Kidney (tissue), 14 donors: ENCODE data around the gene C1QA. TPM values are rescaled to one million over a fixed set of nuclear protein-coding genes. Genes with fewer than 3 reads are reported as not detected.

ENCODE experiments used
- DNase-seq, 5 donors: peaks; one replicate each; pipeline ENCODE4 v3.0.0-alpha.2; 2013 to 2020
- FAIRE-seq: peaks from 2 replicates; lab custom pipeline; 2012; peaks lifted over from hg19 to GRCh38; lab: Jason Lieb, UNC
- H3K27ac ChIP-seq, 2 donors: one replicate each; pipeline ENCODE4 v1.7.0; 2013; ENCODE audit warnings: low read depth in 2 of 2, low read length in 2 of 2, inconsistent platforms in 1 of 2
- H3K27me3 ChIP-seq: one replicate; pipeline ENCODE4 v1.7.1; 2013; ENCODE audit warnings: low read length, inconsistent platforms; ENCODE audit not compliant: control insufficient read depth, insufficient read depth
- H3K36me3 ChIP-seq, 3 donors: one replicate each; pipeline versions ENCODE4 v1.7.0 to v1.7.1; 2013; ENCODE audit warnings: low read length in 3 of 3, control low read depth in 1 of 3, inconsistent platforms in 1 of 3; ENCODE audit not compliant: insufficient read depth in 3 of 3, control insufficient read depth in 2 of 3
- H3K4me1 ChIP-seq, 3 donors: one replicate each; pipeline versions ENCODE4 v1.7.0 to v1.7.1; 2013; ENCODE audit warnings: low read length in 3 of 3, inconsistent platforms in 1 of 3, low read depth in 1 of 3; ENCODE audit not compliant: control insufficient read depth in 2 of 3, insufficient read depth in 2 of 3
- H3K4me3 ChIP-seq, 3 donors: one replicate each; pipeline versions ENCODE4 v1.7.0 to v1.8.1; 2013; ENCODE audit warnings: low read length in 3 of 3, control low read depth in 1 of 3, inconsistent platforms in 1 of 3
- H3K9ac ChIP-seq, 3 donors: one replicate each; pipeline versions ENCODE4 v1.7.0 to v1.7.1; 2013; ENCODE audit warnings: low read length in 3 of 3, control low read depth in 1 of 3, inconsistent platforms in 1 of 3
- H3K9me3 ChIP-seq, 3 donors: one replicate each; pipeline versions ENCODE4 v1.7.0 to v1.7.1; 2013; ENCODE audit warnings: low read length in 3 of 3, control low read depth in 1 of 3, inconsistent platforms in 1 of 3; ENCODE audit not compliant: control insufficient read depth in 2 of 3, insufficient read depth in 1 of 3
- intact Hi-C: fragments of 100-400 bp; cut with DNase I; formaldehyde crosslinking; loops from one replicate; pipeline ENCODE4 v1.11.1; 2022
- polyA plus RNA-seq: library from polyadenylated mRNA; stranded (reverse); fragments of 350-450 nt; fragmentation: Illumina TruSeq; extraction: RNeasy Lipid Tissue Mini Kit (QIAGEN cat#74804); gene quantifications from one replicate; pipeline ENCODE4 v1.2.3, GENCODE V29; 2014; ENCODE audit warnings: low read depth, low replicate concordance; ENCODE audit not compliant: insufficient read depth
- total RNA-seq: library from RNA; stranded (reverse); fragmentation: NEBNext Ultra II Directional; extraction: Animal tissue kit (Norgen Biotek cat#: 25700); gene quantifications from one replicate; pipeline ENCODE4 v1.2.1, GENCODE V29; 2021
- TF ChIP-seq, protein P1 (sequence below): IDR thresholded peaks from 3 replicates; pipeline ENCODE4 v1.5.1; 2012; ENCODE audit warnings: mild to moderate bottlenecking, moderate library complexity, borderline replicate concordance; ENCODE audit not compliant: insufficient read depth; ENCODE audit errors: extremely low read depth
- donor health status: control.
- donor health status: control.
- donor health status: control.
- donor health status: control.
- donor health status: control.
- donor health status: DM: yes; HTN: yes; CAD: no.
- donor health status: Normal renal cell carcinoma (clear cell type).

The C1QA gene
- total and polyA plus RNA-seq, 2 donors from 2014 or later: 150 to 238 TPM

DNA sequence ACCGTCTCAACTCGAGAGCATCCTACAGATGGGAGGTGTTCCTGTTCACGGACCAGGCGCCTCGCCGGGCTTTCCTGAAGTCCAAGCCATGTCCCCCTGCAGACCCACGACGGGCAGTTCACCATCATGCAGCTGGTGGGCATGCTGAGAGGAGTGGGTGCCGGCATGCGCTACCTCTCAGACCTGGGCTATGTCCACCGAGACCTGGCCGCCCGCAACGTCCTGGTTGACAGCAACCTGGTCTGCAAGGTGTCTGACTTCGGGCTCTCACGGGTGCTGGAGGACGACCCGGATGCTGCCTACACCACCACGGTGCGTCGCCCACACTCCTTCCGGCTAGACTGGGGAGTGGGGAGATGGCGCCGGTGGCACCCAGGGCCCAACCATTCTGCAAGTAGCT, 37.7 kb upstream of the C1QA start:
- Histone ChIP-seq H3K9ac (no peak overlapping the region), H3K4me3 (no peak overlapping the region), H3K27ac (no peak overlapping the region), H3K27me3 (no peaks in the 10 kb centered on the region), H3K36me3 (no peaks in the 10 kb centered on the region), H3K9me3 (no peaks in the 10 kb centered on the region), H3K4me1 (no peaks in the 10 kb centered on the region)
- intact Hi-C loops: no loop called here
- TF ChIP-seq, protein P1, sequence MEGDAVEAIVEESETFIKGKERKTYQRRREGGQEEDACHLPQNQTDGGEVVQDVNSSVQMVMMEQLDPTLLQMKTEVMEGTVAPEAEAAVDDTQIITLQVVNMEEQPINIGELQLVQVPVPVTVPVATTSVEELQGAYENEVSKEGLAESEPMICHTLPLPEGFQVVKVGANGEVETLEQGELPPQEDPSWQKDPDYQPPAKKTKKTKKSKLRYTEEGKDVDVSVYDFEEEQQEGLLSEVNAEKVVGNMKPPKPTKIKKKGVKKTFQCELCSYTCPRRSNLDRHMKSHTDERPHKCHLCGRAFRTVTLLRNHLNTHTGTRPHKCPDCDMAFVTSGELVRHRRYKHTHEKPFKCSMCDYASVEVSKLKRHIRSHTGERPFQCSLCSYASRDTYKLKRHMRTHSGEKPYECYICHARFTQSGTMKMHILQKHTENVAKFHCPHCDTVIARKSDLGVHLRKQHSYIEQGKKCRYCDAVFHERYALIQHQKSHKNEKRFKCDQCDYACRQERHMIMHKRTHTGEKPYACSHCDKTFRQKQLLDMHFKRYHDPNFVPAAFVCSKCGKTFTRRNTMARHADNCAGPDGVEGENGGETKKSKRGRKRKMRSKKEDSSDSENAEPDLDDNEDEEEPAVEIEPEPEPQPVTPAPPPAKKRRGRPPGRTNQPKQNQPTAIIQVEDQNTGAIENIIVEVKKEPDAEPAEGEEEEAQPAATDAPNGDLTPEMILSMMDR: no peak
- FAIRE-seq: no peak
- DNase-seq: no peak

DNA sequence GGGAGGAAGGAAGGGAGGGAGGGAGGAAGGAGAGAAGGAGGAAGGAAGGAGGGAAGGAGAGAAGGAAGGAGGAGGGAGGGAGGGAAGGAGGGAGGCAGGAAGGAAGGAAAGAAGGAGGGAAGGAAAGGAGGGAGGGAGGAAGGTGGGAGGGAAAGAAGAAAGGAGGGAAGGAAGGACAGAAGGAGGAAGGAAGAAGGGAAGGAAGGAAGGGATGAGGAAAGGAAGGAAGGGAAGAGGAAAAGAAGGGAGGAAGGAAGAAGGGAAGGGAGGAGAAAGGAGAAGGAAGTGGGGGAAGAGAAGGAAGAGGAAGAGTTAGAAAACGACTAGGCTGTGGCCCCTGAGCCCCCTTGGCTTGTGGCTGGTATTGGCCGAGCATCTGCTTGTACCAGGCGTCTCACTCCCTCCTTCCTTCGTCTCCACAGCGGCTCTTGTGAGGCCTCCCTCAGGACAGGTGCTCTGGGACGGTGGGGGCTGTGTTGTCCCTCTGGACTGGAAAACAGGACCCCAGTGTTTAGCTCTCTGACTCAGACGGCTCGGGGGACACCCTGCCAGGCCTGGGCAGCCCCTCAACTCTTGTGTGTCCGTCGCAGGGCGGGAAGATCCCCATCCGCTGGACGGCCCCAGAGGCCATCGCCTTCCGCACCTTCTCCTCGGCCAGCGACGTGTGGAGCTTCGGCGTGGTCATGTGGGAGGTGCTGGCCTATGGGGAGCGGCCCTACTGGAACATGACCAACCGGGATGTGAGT, 36.2 kb upstream of the C1QA start:
- Histone ChIP-seq H3K4me1 (no peaks in the 10 kb centered on the region), H3K36me3 (no peaks in the 10 kb centered on the region), H3K4me3 (no peak overlapping the region), H3K9me3 (no peaks in the 10 kb centered on the region), H3K27me3 (no peaks in the 10 kb centered on the region), H3K27ac (no peak overlapping the region), H3K9ac (no peak overlapping the region)
- no peak for DNase-seq
- TF ChIP-seq, protein P1: no peak
- intact Hi-C loops: no loop called here
- FAIRE-seq: no peak

DNA sequence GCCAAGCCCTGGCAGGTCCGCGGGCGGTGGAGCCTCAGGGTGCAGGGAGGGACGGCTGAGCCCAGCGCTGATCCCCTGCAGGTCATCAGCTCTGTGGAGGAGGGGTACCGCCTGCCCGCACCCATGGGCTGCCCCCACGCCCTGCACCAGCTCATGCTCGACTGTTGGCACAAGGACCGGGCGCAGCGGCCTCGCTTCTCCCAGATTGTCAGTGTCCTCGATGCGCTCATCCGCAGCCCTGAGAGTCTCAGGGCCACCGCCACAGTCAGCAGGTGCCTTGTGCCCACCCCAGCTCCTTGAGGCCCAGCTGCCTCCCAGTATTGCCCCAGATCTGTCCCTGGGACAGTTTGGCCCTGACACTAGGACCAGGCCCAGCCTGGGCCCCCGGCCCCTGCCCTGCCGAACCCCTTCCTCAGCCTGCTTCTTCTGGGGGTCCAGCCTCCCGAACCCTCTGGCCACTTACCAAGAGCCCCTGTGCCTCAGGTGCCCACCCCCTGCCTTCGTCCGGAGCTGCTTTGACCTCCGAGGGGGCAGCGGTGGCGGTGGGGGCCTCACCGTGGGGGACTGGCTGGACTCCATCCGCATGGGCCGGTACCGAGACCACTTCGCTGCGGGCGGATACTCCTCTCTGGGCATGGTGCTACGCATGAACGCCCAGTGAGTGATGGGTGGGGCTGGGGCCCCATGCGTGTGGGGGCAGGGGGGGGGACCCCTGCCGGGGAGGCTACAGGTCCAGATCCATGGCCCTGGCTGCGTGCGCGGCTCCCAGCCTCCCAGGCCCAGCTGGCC, 35.4 kb upstream of the C1QA start:
- FAIRE-seq (no peak), DNase-seq (peak in 1 of 5 donors; percentile 71)
- no peak overlapping the region for H3K4me3 ChIP-seq
- H3K27ac ChIP-seq: no peak overlapping the region
- H3K4me1 ChIP-seq: no peaks in the 10 kb centered on the region
- H3K9ac ChIP-seq: no peak overlapping the region
- no peaks in the 10 kb centered on the region for H3K36me3 ChIP-seq
- H3K27me3 ChIP-seq: no peaks in the 10 kb centered on the region
- TF ChIP-seq, protein P1: no peak
- no peaks in the 10 kb centered on the region for H3K9me3 ChIP-seq
- intact Hi-C loops: no loop called here
